Renal cortical epithelial cell (primary cell): ENCODE measurements around the gene CABP4. TPM values are rescaled to one million over a fixed set of nuclear protein-coding genes. Genes with fewer than 3 reads are reported as not detected.

ENCODE experiments used
- DNase-seq: peaks from one replicate; pipeline ENCODE4 v3.0.0-alpha.2; 2011; ENCODE audit warnings: low read depth
- total RNA-seq: library from RNA; depleted of rRNA; stranded (reverse); fragments of >200 nt; gene quantifications from 2 replicates; pipeline ENCODE4 v1.2.3, GENCODE V29; 2014

The CABP4 gene
- total RNA-seq = not detected in 2 replicates

DNA sequence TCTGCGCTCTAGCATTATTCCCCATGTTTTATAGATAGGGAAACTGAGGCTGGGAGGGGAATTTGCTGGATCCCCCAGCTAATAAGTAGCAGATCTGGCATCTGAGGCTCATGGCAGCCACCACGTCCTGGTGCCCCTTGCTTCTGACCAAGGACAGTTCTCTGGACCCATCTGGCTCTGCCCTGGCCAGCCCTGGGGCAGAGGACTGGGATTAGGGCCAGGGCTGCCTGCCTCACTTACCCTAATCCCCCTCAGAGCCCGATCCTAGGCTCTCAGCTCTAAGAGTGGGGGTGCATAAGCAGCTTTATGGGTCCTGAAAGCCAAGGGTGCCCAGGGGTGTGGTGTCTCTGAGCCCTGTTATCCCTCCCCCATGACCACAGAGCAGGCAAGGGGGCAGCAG lies at the start of gene CABP4:
TSS of gene CABP4 (plus strand) at position 301 of the 400 bp plus-strand sequence. CDS start at position 371, 70 bp downstream.
- DNase-seq = no peak

DNA sequence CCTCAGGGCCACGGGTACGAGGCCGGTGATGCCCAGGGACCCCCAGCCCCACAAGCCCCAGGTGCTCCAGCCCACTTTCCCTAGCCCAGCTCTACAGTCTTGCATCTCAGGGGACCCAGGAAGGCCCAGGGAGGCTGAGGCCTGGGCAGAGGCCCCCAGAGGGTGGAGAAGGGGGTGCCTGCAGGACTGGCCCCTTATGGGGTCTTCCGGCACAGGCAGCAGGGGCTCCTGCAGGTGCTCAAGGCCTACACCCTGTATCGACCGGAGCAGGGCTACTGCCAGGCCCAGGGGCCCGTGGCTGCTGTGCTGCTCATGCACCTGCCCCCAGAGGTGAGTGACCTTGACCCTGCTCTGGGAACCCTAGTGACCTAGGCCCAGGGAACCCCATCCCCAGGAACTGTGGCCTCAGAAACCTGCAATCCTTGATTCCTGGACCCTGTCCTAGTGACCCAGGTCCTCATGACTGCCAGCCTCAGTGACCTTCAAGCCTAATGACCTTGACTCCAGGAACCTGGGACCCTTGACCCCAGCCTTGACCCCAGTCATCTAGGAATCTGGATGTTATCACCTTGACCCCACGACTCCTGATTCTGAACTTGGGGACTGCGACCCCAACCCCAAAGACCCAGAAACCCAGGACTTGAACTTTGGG lies 49.3 kb upstream of the CABP4 start:
- DNase-seq = no peak

DNA sequence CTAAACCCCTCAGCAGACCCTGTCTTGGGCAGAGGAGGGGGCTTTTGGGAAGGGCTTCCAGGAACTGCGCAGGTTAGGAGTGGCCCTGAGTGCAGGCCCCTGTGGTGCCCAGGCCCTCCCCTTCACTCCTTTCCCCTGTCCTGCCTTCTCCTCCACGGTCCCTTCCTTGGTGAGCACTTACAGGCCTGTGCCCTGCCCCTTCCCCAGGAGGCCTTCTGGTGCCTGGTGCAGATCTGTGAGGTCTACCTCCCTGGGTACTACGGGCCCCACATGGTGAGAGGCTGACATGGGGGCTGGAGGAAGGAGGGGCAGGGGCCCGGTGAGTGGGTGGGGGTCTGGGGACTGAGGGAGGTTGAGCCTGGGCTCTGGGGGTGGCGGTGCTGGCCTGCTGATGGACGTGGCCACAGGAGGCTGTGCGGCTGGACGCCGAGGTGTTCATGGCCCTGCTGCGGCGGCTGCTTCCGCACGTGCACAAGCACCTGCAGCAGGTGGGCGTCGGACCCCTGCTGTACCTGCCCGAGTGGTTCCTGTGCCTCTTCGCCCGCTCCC lies 48.7 kb upstream of the CABP4 start:
- no peak for DNase-seq

DNA sequence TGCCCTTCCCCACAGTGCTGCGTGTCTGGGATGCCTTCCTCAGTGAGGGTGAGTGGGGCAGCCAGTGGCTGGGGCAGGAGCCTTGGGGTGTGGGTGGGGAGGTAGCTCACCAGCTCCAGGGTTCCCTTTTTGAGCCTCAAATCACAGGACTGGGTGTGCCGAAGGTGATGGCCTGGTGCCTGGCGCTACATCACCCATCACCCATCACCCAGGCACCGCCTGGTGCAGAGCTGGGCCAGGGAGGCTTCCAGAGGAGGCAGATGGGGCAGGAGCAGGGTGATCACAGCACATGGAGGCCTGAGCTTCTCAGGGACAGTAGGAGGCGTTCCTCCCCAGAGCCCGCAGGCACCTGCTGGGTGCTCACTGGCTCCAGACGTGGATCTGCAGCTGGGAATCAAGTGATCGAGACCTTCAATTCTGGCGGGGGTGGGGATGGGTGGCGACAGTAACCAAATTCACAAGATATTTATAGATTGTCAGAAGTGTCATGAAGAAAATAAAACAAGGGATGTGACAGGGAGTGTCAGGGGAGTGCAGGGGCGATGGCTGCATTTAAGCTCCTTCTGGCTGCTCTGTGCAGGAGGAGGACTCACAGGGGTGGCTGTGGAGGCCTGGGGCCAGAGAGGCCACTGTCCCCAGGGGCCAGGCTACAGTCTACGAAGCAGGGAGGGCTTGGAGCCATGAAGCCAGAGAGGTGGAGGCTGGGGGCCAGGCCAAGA lies 48.0 kb upstream of the CABP4 start:
- DNase-seq = no peak

DNA sequence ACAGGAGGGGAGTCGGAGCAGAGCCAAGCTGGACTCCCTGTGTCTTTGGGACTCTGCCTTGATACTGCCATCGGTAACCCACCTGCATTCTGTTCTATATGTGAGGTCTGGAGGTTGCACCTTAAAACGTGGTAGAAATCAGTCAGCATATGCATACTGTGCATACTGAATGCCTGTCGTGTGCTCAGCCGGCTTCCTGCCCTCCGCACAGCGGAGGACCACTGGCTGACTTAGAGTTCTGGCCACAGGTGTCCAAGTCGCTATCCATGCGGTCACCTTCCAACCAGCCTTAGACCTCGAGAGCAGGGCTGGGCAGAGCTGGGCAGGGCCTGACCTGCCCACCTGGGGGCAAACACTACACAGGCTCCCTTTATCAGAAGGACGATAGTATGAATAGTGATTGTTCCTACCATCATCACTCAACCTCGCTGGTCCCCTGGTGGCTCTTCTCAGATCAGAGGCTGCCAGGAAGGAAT lies 47.4 kb upstream of the CABP4 start:
- DNase-seq = no peak

DNA sequence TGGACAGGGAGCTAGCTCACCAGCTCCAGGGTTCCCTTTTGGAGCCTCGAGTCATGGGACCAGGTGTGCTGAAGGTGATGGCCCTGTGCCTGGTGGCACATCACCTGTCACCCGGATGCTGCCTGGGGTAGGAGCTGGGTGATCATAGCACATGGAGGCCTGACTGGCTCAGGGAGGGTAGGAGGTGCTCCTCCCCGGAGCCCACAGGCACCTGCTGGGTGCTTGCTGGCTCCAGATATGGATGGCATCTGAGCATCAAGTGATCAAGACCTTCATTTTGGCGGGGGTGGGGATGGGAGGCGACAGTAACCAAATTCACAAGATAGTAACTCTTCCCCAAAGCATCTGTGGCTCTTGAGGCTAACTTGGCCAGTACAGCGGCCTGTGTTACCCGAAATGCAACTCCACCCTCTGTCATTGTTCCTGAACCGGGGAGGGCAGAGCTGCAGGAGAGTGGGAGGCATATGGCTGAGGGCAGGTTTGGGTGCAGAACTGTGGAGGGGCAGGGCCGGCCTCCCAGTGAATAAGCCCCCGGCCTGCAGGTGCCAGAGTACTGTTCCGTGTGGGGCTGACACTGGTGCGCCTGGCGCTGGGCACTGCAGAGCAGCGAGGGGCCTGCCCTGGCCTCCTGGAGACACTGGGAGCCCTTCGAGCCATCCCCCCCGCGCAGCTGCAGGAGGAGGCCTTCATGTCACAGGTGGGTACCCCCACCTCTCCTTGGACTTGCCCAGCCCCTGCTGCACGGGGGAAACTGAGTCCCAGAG lies 46.5 kb upstream of the CABP4 start:
- no peak for DNase-seq

DNA sequence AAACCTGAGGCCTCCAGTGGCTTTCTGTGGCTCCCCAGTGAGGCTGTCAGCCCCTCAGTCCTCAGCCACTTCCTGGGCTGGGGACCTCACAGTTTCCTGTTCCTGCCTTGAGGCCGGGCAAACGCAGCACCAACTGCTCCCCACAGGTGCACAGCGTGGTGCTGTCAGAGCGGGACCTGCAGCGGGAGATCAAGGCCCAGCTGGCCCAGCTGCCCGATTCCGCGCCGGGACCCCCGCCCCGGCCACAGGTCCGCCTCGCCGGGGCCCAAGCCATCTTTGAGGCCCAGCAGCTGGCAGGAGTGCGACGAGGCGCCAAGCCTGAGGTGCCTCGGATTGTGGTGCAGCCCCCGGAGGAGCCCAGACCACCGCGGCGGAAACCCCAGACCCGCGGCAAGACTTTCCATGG lies 45.9 kb upstream of the CABP4 start:
- no peak for DNase-seq

DNA sequence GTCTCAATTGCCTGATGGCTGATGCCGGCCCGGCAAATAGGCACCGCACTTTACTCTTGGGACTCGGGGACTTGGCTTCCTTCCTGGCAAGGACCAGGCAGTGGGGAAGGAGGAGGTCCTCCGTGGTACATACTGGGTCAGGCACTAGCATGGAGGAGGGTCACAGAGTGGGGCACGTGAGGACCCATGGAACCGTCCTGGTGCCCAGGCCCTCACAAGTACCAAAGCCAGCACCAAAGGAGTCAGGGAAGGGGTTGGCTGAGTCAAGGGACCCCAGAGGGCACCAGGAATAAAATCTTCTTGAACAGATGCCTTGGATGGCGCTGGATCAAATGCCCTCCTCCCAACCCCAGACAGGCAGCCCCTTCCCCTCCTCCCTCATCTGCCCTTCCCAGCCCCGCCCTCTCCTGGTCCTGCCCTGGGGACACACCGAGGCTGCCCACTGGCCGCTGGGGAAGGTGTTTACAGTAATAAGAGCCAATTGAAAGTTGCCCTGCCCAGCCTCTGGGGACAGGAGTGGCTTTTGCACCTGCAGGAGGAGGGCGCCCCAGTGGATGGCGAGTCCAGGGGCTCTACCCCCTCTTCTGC lies 45.3 kb upstream of the CABP4 start:
- DNase-seq = no peak

DNA sequence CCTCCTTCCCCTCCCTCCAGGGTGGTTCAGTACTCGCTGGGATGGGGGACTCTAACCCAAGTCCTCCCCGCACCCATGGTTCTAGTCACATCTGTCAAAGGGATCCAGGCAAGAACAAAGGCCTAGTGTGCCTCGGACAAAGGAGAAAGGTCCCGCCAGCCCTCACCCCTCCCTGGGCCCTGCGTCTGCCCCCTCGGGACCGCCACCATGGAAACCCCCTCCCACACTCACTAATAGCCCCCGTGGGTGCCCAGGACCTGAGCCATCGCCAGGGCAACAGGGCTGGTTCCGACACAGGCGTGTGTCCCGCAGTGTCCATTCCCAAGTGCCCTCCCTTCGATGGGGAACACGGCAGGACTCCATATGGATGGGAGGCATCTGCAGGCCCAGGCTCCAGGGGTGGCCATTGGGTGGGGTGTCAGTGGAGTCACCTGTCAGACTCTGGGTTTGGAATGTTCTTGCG lies 44.8 kb upstream of the CABP4 start:
- DNase-seq = no peak

DNA sequence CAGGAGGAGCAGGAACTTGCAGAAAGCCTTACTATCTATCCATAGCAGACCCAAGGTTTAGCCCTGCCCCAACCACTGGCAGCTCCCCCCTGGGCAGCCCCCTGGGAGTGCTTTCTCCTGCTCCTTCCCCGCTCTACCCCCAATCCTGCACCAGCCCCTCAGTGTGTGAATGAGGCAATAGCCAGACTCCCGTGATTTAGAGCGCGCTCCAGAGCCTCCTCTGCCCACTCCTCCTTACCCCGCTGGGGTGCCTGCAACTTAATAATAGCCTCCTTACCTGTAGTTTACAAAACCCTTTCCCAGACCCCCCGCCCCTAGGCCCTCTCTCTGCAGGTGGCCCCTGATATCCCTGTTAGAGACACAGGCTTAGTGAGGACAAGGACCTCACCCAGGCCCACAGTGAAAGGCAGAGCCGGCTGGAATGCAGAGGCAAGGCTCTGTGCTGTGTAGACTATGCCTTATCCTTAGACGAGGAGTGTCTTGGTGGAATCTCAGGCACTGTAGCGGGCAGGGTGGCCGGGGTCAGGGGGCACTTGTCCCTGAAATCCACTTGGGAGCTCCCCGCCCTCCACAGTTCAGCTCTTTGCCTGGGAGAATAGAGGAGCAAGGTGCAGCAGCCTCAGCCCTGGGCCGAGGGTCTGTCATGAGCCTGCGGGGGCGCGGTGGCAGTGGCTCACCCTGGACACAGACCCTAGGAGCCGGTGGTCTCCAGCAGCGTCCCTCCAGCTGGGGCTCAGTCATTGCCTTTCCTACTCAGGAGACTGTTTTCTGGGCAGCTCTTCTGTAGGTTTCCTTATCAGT lies 44.0 kb upstream of the CABP4 start:
- no peak for DNase-seq

DNA sequence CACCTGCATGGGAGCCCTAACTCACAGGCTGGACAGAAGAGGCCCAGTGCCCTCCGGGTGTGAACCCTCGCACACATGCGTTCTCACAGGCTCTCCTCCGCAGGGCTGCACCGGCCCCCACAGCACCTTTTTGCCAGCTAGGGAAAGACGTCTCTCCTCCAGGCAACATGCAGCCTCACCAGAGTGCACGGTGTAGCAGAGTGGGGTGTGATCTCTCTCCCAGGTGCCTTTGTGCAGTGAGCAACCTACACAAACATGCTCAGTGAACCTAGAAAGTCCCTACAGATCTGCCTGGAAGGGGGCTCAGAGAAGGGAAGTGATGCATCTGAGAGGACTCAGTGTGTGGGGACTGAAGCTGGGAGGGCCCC lies 43.4 kb upstream of the CABP4 start:
- DNase-seq = no peak

DNA sequence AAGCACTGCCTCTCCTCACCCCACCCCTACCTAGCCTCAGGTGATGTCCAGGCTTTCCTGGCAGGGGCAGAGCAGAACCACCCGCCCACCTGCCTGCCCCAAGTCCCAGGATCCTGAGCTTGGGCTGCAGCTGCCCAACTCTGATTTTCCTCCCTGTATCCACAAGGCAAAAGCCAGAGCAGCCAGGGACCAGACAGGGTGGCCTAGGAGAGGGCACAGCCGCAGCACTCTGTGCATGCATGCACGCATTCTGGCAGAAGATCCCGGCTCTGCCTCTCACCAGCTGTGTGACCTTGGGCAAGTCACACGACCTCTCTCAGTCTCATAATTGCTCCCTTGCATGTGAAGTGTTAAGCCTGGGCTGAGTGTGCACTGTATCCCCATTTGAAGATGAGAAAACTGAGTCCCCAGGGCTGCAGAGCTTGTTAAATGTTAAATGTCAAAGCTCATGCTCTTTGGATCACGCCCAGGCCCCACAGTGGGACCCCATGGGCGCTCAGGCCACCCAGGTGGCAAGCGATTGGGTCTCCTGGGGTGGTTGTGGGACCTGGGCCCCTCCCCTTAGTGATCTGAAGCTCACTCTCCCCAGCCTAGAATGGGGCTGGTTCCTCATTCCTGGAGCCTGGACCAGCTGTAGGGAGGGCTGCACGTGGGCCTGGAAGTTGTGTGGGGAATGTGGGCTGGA lies 42.5 kb upstream of the CABP4 start:
- DNase-seq = no peak

DNA sequence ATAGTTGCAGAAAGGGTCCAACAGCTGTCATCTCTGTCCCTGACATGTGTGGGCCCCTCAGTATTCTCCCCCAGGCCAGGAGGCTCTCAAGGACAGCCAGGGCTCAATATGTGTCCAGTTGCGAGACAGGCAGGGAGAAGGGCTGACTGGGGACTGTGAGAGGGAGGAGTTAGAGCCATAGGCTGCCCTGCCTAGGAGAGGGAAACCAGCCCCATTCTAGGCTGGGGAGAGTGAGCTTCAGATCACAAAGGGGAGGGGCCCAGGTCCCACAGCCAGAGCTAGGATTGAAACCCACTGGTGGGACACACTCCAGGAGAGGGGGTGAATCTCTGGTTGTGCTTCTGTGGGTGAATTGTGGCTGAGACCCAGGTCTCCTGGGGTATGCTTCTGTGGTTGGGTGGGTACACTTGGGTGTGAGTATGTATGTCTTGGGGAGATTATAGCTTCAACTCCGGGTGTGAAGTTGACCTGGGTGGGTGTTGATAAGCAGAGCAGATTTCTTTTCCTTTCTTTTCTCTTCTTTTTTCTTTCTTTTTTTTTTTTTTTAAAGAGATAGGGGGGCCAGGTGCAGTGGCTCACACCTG lies 41.8 kb upstream of the CABP4 start:
- DNase-seq = no peak

DNA sequence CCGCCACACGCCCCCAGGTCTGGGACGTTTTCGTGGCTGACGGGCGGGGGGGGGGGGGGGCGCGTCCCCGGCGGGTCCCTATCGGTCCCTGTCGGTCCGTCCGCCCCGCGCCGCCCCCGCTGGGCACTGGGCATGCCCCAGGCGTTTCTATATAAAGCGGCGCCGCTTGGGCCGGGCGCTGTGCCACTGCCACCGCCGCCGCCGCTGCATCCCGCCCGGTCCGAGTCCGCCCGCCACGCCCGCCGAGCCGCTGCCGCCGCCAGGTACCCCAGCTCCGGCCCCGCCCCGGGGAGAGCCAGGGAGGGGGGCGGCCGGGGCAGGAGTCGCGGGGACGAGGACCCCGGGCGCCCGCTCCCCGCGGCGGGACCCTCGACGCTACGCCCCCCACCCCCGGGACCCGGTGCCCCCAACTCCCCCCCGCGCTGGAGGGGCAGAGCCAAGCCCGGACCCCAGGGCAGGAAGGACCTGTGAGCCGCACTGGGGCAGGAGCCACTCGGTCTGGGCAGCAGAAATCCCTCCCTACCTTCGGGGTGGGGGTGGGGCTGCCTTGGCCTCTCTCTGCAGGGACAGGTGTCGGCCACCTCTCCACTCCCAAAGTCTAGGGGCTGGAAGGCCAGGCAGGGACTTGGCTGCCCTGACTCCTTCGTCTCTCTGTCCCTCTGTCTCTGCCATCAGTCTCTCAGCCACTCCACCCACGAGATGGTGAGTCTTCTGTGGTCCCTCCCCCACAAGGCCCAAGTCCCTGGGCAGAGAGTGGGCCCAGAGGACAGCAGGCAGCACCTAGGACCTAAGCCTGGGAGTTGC lies 39.5 kb upstream of the CABP4 start, which contains the start of gene CARNS1:
TSS of gene CARNS1 (plus strand) at position 178 of the 804 bp plus-strand sequence. CDS start at position 700, 522 bp downstream.
- no peak for DNase-seq

DNA sequence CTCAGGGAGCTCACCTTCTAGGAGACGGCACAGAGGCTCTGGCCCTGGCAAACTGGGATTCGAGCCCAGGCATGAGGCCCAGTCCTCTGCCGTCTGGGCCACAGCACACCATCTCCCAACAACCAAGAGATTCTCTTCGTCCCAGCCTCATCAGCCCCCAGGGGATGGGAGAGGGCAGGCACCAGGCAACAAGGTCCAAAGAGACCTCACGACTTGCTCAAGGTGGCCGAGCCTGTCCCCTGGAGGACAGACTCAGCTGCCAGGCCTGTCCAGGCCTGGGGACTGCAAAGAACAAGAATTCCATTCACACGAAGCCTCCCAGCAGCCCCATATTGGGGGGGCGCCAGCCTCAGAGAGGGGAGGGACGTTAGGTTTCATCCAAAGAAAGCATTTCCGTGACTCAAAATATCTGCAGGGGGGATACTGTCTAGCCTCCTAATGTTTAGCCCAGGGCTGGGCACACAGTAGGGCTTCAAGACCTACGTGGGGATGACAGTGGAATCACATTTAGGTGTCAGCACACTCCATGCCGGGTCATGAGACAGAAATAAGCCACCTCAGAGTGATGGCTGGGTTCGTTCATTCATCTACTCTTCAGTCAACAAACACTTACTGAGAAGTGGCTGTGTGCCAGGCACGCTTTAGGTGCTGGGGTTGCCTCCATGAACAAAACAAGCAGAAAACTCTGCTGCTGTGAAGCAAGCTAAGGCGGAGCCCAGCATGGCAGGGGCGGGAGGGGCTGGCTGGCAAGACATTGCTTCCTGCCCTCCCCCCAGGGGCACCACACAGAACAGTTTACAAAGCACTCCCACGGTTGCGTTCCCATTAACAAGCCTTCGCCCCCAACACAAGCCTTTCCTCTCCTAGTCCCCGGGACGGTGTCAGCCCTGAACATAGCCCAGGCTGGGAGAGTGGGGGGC lies 38.5 kb upstream of the CABP4 start:
- DNase-seq = peak; percentile 24

DNA sequence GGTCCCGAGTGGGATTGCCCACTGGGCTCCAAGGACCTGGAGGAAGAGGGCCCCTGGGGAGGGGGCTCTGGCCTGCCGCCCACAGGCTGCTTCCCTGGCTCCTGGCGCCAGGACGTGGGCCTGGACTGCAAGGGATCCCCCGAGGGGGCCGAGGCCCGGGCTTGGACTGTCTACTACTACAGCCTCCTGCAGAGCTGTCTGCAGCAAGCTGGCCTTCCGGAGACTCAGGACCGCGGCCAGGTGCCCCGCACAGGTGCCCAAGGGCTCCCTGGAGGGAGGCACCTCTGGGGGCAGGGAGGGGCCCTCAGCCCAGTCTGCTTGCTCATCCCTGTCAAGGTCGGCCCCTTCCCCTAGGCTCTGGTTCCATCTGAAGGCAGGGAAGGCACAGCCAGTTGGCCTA lies 37.7 kb upstream of the CABP4 start:
- no peak for DNase-seq

DNA sequence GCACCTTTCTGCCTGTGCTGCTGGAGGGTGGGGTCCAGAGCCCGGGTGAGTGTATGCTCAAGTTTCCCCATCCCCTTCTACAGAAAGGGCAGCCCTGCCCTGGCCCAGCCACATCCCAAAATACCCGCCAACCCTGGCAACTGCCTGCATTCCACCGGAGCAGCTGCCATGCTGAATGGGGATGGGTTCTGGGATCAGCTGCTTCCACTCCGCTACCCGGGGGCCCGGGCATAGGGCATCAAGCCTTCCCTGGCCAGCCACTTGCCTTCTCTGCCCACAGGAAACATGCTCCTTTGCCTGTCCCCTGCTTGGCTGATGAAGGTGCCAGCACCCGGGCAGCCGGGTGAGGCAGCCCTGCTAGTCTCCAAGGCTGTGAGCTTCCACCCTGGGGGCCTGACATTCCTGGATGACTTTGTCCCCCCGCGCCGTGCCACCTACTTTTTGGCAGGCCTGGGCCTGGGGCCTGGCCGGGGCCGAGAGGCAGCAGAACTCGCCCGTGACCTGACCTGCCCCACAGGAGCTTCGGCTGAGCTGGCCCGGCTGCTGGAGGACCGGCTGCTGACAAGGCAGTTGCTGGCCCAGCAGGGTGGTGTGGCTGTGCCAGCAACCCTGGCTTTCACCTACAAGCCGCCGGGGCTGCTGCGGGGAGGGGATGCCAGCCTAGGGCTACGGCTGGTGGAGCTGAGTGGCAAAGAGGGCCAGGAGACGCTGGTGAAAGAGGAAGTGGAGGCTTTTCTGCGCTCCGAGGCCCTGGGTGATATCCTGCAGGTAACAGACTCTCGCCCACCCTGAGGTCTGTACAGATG lies 36.5 kb upstream of the CABP4 start:
- DNase-seq = no peak
